Astrocyte (in vitro differentiated cells and primary cell): ENCODE data around the gene MON2. TPM values are rescaled to one million over a fixed set of nuclear protein-coding genes. Genes with fewer than 3 reads are reported as not detected.

Source experiments
- DNase-seq: peaks from one replicate; pipeline ENCODE4 v3.0.0-alpha.2; 2010; ENCODE audit warnings: low read depth
- FAIRE-seq: peaks from 2 replicates; lab custom pipeline; 2011; peaks lifted over from hg19 to GRCh38; lab: Jason Lieb, UNC
- H2AFZ ChIP-seq: 2 replicates; pipeline ENCODE4 v1.6.0; 2012; ENCODE audit warnings: low read depth, low read length, inconsistent platforms
- H3K27ac ChIP-seq: 2 replicates; pipeline ENCODE4 v1.5.1; 2011; ENCODE audit warnings: low read depth, low read length, inconsistent platforms
- H3K27me3 ChIP-seq: 2 replicates; pipeline ENCODE4 v1.6.0; 2011; ENCODE audit warnings: low read length, inconsistent platforms; ENCODE audit not compliant: insufficient read depth
- H3K36me3 ChIP-seq: 2 replicates; pipeline ENCODE4 v1.5.1; 2011; ENCODE audit warnings: low read length, inconsistent platforms; ENCODE audit not compliant: insufficient read depth
- H3K4me1 ChIP-seq: 2 replicates; pipeline ENCODE4 v1.5.1; 2011; ENCODE audit warnings: low read length, inconsistent platforms; ENCODE audit not compliant: insufficient read depth
- H3K4me2 ChIP-seq: 2 replicates; pipeline ENCODE4 v1.6.0; 2012; ENCODE audit warnings: low read length, inconsistent platforms
- H3K4me3 ChIP-seq: 2 replicates; pipeline ENCODE4 v1.5.1; 2011; ENCODE audit warnings: low read depth, mild to moderate bottlenecking, low read length, inconsistent platforms; ENCODE audit not compliant: insufficient read depth
- H3K79me2 ChIP-seq: 2 replicates; pipeline ENCODE4 v1.6.0; 2012; ENCODE audit warnings: mild to moderate bottlenecking, low read length, inconsistent platforms; ENCODE audit not compliant: insufficient read depth
- H3K9ac ChIP-seq: 2 replicates; pipeline ENCODE4 v1.6.0; 2012; ENCODE audit warnings: mild to moderate bottlenecking, low read length, inconsistent platforms
- H3K9me3 ChIP-seq: 2 replicates; pipeline ENCODE4 v1.5.1; 2012; ENCODE audit warnings: low read depth, mild to moderate bottlenecking, low read length, inconsistent platforms; ENCODE audit not compliant: insufficient read depth
- H4K20me1 ChIP-seq: 2 replicates; pipeline ENCODE4 v1.6.0; 2012; ENCODE audit warnings: low read length, inconsistent platforms; ENCODE audit not compliant: insufficient read depth
- H3K27ac Mint-ChIP-seq: one replicate; pipeline ENCODE4 v1.8.0; 2021; ENCODE audit warnings: mild to moderate bottlenecking, mixed read lengths; ENCODE audit not compliant: unreplicated experiment
- H3K27me3 Mint-ChIP-seq: one replicate; pipeline ENCODE4 v1.8.0; 2021; ENCODE audit warnings: low read depth, mixed read lengths; ENCODE audit not compliant: unreplicated experiment
- H3K36me3 Mint-ChIP-seq: one replicate; pipeline ENCODE4 v1.8.0; 2021; ENCODE audit warnings: low read depth, mixed read lengths; ENCODE audit not compliant: unreplicated experiment
- H3K4me1 Mint-ChIP-seq: one replicate; pipeline ENCODE4 v1.8.0; 2021; ENCODE audit warnings: low read depth, mixed read lengths; ENCODE audit not compliant: unreplicated experiment
- H3K4me3 Mint-ChIP-seq: one replicate; pipeline ENCODE4 v1.8.0; 2021; ENCODE audit warnings: mild to moderate bottlenecking, moderate library complexity, mixed read lengths; ENCODE audit not compliant: unreplicated experiment
- H3K9me3 Mint-ChIP-seq: one replicate; pipeline ENCODE4 v1.8.0; 2021; ENCODE audit warnings: mild to moderate bottlenecking, mixed read lengths; ENCODE audit not compliant: unreplicated experiment
- EZH2 ChIP-seq: IDR thresholded peaks from 2 replicates; pipeline ENCODE4 v1.6.1; 2012; ENCODE audit warnings: mild to moderate bottlenecking, low read length, inconsistent platforms; ENCODE audit not compliant: insufficient read depth
- total RNA-seq: library from RNA; stranded (reverse); gene quantifications from 2 replicates; pipeline ENCODE4 v1.2.1, GENCODE V29; 2021
- TF ChIP-seq, protein P1 (sequence below): IDR thresholded peaks from 2 replicates; pipeline ENCODE4 v1.5.1; 2011; ENCODE audit warnings: low read depth, mild to moderate bottlenecking, inconsistent platforms, low read length, moderate library complexity; ENCODE audit not compliant: insufficient read depth

The MON2 gene
- total RNA-seq, 1 donor from 2014 or later = 39.7 TPM

- H3K79me2 ChIP-seq = no peaks in the 10 kb centered on the region
- H3K4me2 ChIP-seq = no peak overlapping the region
- H3K4me3 ChIP-seq = no peak overlapping the region
- Mint-ChIP-seq H3K27me3 (no peaks in the 10 kb centered on the region), H3K4me3 (no peak overlapping the region), H3K9me3 (peaks cover 14% of the 10 kb centered on the region), H3K36me3 (peaks cover 29% of the 10 kb centered on the region), H3K4me1 (no peaks in the 10 kb centered on the region), H3K27ac (no peak overlapping the region)
- no peak overlapping the region for H2AFZ ChIP-seq
- no peaks in the 10 kb centered on the region for H4K20me1 ChIP-seq
- no peak for TF ChIP-seq EZH2
- TF ChIP-seq, protein P1, sequence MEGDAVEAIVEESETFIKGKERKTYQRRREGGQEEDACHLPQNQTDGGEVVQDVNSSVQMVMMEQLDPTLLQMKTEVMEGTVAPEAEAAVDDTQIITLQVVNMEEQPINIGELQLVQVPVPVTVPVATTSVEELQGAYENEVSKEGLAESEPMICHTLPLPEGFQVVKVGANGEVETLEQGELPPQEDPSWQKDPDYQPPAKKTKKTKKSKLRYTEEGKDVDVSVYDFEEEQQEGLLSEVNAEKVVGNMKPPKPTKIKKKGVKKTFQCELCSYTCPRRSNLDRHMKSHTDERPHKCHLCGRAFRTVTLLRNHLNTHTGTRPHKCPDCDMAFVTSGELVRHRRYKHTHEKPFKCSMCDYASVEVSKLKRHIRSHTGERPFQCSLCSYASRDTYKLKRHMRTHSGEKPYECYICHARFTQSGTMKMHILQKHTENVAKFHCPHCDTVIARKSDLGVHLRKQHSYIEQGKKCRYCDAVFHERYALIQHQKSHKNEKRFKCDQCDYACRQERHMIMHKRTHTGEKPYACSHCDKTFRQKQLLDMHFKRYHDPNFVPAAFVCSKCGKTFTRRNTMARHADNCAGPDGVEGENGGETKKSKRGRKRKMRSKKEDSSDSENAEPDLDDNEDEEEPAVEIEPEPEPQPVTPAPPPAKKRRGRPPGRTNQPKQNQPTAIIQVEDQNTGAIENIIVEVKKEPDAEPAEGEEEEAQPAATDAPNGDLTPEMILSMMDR = no peak
- no peak overlapping the region for H3K9ac ChIP-seq
- H3K4me1 ChIP-seq = no peaks in the 10 kb centered on the region
- no peak for FAIRE-seq
- peaks cover 2% of the 10 kb centered on the region for H3K36me3 ChIP-seq
- H3K27ac ChIP-seq = no peak overlapping the region
- no peak for DNase-seq
- no peaks in the 10 kb centered on the region for H3K27me3 ChIP-seq
- no peaks in the 10 kb centered on the region for H3K9me3 ChIP-seq
Measured at GRCh38 chr12:62516927-62517326, 50.3 kb downstream of the MON2 start.

GRCh38 chr12:62517887-62518286 lies 51.3 kb downstream of the MON2 start:
- Histone ChIP-seq H3K36me3 (peaks cover 2% of the 10 kb centered on the region), H3K79me2 (no peaks in the 10 kb centered on the region), H4K20me1 (no peaks in the 10 kb centered on the region), H3K9me3 (no peaks in the 10 kb centered on the region), H3K4me1 (no peaks in the 10 kb centered on the region), H2AFZ (no peak overlapping the region), H3K4me3 (no peak overlapping the region), H3K9ac (no peak overlapping the region), H3K4me2 (no peak overlapping the region), H3K27ac (no peak overlapping the region), H3K27me3 (no peaks in the 10 kb centered on the region)
- Mint-ChIP-seq H3K4me1 (no peaks in the 10 kb centered on the region), H3K27me3 (no peaks in the 10 kb centered on the region), H3K27ac (no peak overlapping the region), H3K36me3 (peaks cover 21% of the 10 kb centered on the region), H3K9me3 (peaks cover 9% of the 10 kb centered on the region), H3K4me3 (no peak overlapping the region)
- DNase-seq = no peak
- TF ChIP-seq, protein P1 = no peak
- no peak for TF ChIP-seq EZH2
- no peak for FAIRE-seq

GRCh38 chr12:62519043-62519442 lies 52.4 kb downstream of the MON2 start:
- no peak overlapping the region for H2AFZ ChIP-seq
- H3K36me3 Mint-ChIP-seq = peaks cover 13% of the 10 kb centered on the region
- H3K27ac ChIP-seq = no peak overlapping the region
- no peaks in the 10 kb centered on the region for H3K9me3 ChIP-seq
- no peak overlapping the region for H3K9ac ChIP-seq
- no peak overlapping the region for H3K27ac Mint-ChIP-seq
- no peaks in the 10 kb centered on the region for H4K20me1 ChIP-seq
- FAIRE-seq (no peak), DNase-seq (no peak)
- no peak for TF ChIP-seq EZH2
- TF ChIP-seq, protein P1 = no peak
- no peaks in the 10 kb centered on the region for H3K27me3 ChIP-seq
- H3K4me3 ChIP-seq = no peak overlapping the region
- H3K36me3 ChIP-seq = no peaks in the 10 kb centered on the region
- no peaks in the 10 kb centered on the region for H3K4me1 ChIP-seq
- H3K79me2 ChIP-seq = no peaks in the 10 kb centered on the region
- H3K4me2 ChIP-seq = no peak overlapping the region
- H3K4me1 Mint-ChIP-seq = no peaks in the 10 kb centered on the region
- no peaks in the 10 kb centered on the region for H3K27me3 Mint-ChIP-seq
- H3K4me3 Mint-ChIP-seq = no peak overlapping the region
- H3K9me3 Mint-ChIP-seq = peaks cover 3% of the 10 kb centered on the region
